HepG2 (cell line): Measurements from ENCODE around the gene CACNA1F. TPM values are rescaled to one million over a fixed set of nuclear protein-coding genes. Genes with fewer than 3 reads are reported as not detected.

Source experiments
- ATAC-seq: fragments of 200-7000 bp; cut with Tn5 transposase; 3 replicates; pipeline ENCODE4 v1.9.1; 2020; ENCODE audit warnings: mild to moderate bottlenecking, moderate library complexity
- BruUV-seq: library from RNA; stranded (reverse); fragments of 400-500 nt; replicated peaks from 2 replicates; lab custom pipeline; 2021; lab: Mats Ljungman, UMichigan
- CTCF ChIA-PET: fragments of 300-600 bp; formaldehyde crosslinking; extraction: SDS; loops from one replicate; lab custom pipeline; 2021; ENCODE audit warnings: low total read pairs, inconsistent platforms, low intra/inter-chr PET ratio; lab: Yijun Ruan, JAX
- POLR2A ChIA-PET: fragments of 350-600 bp; sonication (Branson Sonifier 250); formaldehyde crosslinking; loops from one replicate; lab custom pipeline; 2020; ENCODE audit warnings: antibody characterized with exemption, inconsistent platforms; lab: Yijun Ruan, JAX
- DNase-seq: peaks from one replicate; pipeline ENCODE4 v3.0.0-alpha.2; 2015; ENCODE audit warnings: low spot score
- FAIRE-seq: peaks from 3 replicates; lab custom pipeline; 2011; peaks lifted over from hg19 to GRCh38; lab: Jason Lieb, UNC
- H2AFZ ChIP-seq: one replicate; pipeline ENCODE4 v1.6.1; 2011; ENCODE audit warnings: low read length, inconsistent platforms
- H3K27ac ChIP-seq: fragments of 300-600 bp; 3 replicates; pipeline ENCODE4 v1.8.0; 2011; ENCODE audit warnings: mixed run types, mild to moderate bottlenecking, mixed read lengths, low read length, inconsistent platforms; ENCODE audit not compliant: insufficient read depth; ENCODE audit errors: extremely low read length
- H3K27me3 ChIP-seq, 2 experiments: fragments of 200-600 bp in 1 of 2; 2 replicates in 1 of 2; 3 replicates in 1 of 2; pipeline versions ENCODE4 v1.6.0 to v1.8.0; 2011; ENCODE audit warnings: low read length in 2 of 2, mild to moderate bottlenecking in 2 of 2, moderate library complexity in 2 of 2, inconsistent platforms in 1 of 2; ENCODE audit not compliant: insufficient read depth in 2 of 2, control insufficient read depth in 1 of 2
- H3K36me3 ChIP-seq, 2 experiments: fragments of 200-600 bp in 1 of 2; replicated peaks in 1 of 2; 2 replicates in 1 of 2; 3 replicates in 1 of 2; pipeline versions ENCODE4 v1.5.1 to v1.8.0; 2011; ENCODE audit warnings: low read length in 2 of 2, inconsistent platforms in 1 of 2; ENCODE audit not compliant: insufficient read depth in 2 of 2, control insufficient read depth in 1 of 2
- H3K4me1 ChIP-seq: 2 replicates; pipeline ENCODE4 v1.5.1; 2012; ENCODE audit warnings: low read length, inconsistent platforms; ENCODE audit not compliant: insufficient read depth
- H3K4me2 ChIP-seq: 2 replicates; pipeline ENCODE4 v1.6.0; 2011; ENCODE audit warnings: low read depth, low read length, inconsistent platforms
- H3K4me3 ChIP-seq, 3 experiments: fragments of 200-600 bp in 1 of 3; sonication (generic), shearing (Covaris generic) in 1 of 3; replicated peaks in 1 of 3; 2 replicates each; pipeline ENCODE4 v1.5.1; 2011 to 2016; ENCODE audit warnings: low read length in 3 of 3, inconsistent platforms in 2 of 3, low read depth in 2 of 3, mild to moderate bottlenecking in 2 of 3, control low read depth in 1 of 3, mixed read lengths in 1 of 3; ENCODE audit not compliant: insufficient read depth in 1 of 3
- H3K79me2 ChIP-seq: one replicate; pipeline ENCODE4 v1.6.1; 2011; ENCODE audit warnings: low read length, inconsistent platforms; ENCODE audit not compliant: insufficient read depth
- H3K9ac ChIP-seq: 2 replicates; pipeline ENCODE4 v1.6.0; 2011; ENCODE audit warnings: mild to moderate bottlenecking, low read depth, low read length, inconsistent platforms; ENCODE audit not compliant: insufficient read depth
- H3K9me3 ChIP-seq: 2 replicates; pipeline ENCODE4 v1.5.1; 2012; ENCODE audit warnings: mild to moderate bottlenecking, low read length
- H4K20me1 ChIP-seq: 2 replicates; pipeline ENCODE4 v1.6.0; 2011; ENCODE audit warnings: inconsistent platforms, mild to moderate bottlenecking, low read length, moderate library complexity; ENCODE audit not compliant: insufficient read depth
- FOXK2 ChIP-seq: fragments of 450-650 bp; IDR thresholded peaks from 2 replicates; pipeline ENCODE4 v1.6.1; 2016
- MAFG ChIP-seq: sonication (generic); formaldehyde crosslinking; IDR thresholded peaks from 2 replicates; pipeline ENCODE4 v1.5.1; 2020; ENCODE audit warnings: mild to moderate bottlenecking, missing genetic modification reagents
- MBD4 ChIP-seq: IDR thresholded peaks from 2 replicates; pipeline ENCODE4 v1.6.1; 2012; ENCODE audit warnings: low read length, inconsistent platforms, borderline replicate concordance
- NFYB ChIP-seq: sonication (generic); formaldehyde crosslinking; IDR thresholded peaks from 2 replicates; pipeline ENCODE4 v1.4.0; 2020; ENCODE audit warnings: missing genetic modification reagents
- RFX5 ChIP-seq: IDR thresholded peaks from 2 replicates; pipeline ENCODE4 v1.6.1; 2011; ENCODE audit warnings: low read depth, low read length, improper control_type of control experiment
- ZNF589 ChIP-seq: sonication (generic); formaldehyde crosslinking; conservative IDR thresholded peaks from 2 replicates; pipeline ENCODE4 v1.8.0; 2022; ENCODE audit warnings: mild to moderate bottlenecking, moderate library complexity, missing genetic modification reagents
- WGBS: methylation state at CpG from one replicate; pipeline ENCODE4 v1.1.6; 2017; ENCODE audit warnings: low lambda C conversion rate; 5-methylcytosine and 5-hydroxymethylcytosine counted together
- in situ Hi-C: cut with HindIII; loops from 2 replicates; pipeline ENCODE4 v1.10.0; 2017; ENCODE audit warnings: low pct_unique_long_range_greater_than_20kb; ENCODE audit not compliant: extremely low pct_ligation_motif_present
- intact Hi-C: fragments of 100-400 bp; cut with micrococcal nuclease; formaldehyde crosslinking; loops from one replicate; pipeline ENCODE4 v1.10.0; 2022; ENCODE audit not compliant: unreplicated experiment
- polyA plus RNA-seq, 8 experiments: library from polyadenylated mRNA; depleted of rRNA in 3 of 8; stranded (reverse) in 7 of 8; unstranded in 1 of 8; fragments of >200 nt; fragmentation: Illumina TruSeq in 4 of 8; extraction: Trizol in 4 of 8; gene quantifications; 2 replicates each; pipeline versions ENCODE4 v1.2.1 to v1.2.3, GENCODE V29; 2011 to 2016; ENCODE audit warnings: low read depth in 4 of 8, missing spikeins in 1 of 8, mixed read lengths in 1 of 8; ENCODE audit not compliant: insufficient read depth in 1 of 8
- total RNA-seq, 5 experiments: library from RNA; depleted of rRNA; stranded (reverse); fragments of >200 nt; fragmentation: Illumina TruSeq; extraction: Trizol; gene quantifications; 2 replicates each; pipeline ENCODE4 v1.2.3, GENCODE V29; 2016; ENCODE audit warnings: low read depth in 1 of 5
- TF ChIP-seq, protein P1 (sequence below): sonication (generic); formaldehyde crosslinking; IDR thresholded peaks from 2 replicates; pipeline ENCODE4 v1.4.0; 2020; ENCODE audit warnings: mild to moderate bottlenecking, missing genetic modification reagents, borderline replicate concordance

The CACNA1F gene
- total and polyA plus RNA-seq, 2 of the 13 experiments (the other 11 are each of a cell fraction or from before 2014, with no cell fraction given): 0.03 TPM; not detected in 1

DNA sequence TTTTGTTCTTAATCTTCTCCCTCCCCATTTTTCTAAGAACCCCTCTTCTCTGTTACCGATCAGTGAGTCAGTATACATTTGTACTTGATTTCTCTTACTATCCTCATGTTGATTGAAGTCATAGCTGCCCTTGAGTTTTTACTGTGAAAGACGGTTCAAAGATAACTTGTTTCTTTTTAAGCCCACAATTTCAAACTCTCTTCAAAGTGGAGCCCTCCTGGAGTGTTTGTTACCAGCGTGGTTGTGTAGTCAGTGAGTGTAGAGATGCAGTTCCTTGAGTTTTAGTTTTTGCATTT is 44.3 kb upstream of the CACNA1F start:
- intact Hi-C loops: no loop called here
- FAIRE-seq (no peak), DNase-seq (no peak), ATAC-seq (no peak)
- POLR2A ChIA-PET: no interaction called here
- H3K27me3 ChIP-seq: no peaks in the 10 kb centered on the region
- in situ Hi-C loops: no loop called here
- no peak overlapping the region for H3K4me3 ChIP-seq
- no peak overlapping the region for H2AFZ ChIP-seq
- no peaks in the 10 kb centered on the region for H4K20me1 ChIP-seq
- WGBS: 49% methylated on average over 3 of the region's 3 CpGs
- H3K79me2 ChIP-seq: peaks cover 2% of the 10 kb centered on the region
- H3K36me3 ChIP-seq: no peaks in the 10 kb centered on the region
- H3K9me3 ChIP-seq: no peaks in the 10 kb centered on the region
- H3K4me1 ChIP-seq: peaks cover 11% of the 10 kb centered on the region
- no TSS peak for BruUV-seq
- no peak overlapping the region for H3K4me2 ChIP-seq
- TF ChIP-seq, protein P1, sequence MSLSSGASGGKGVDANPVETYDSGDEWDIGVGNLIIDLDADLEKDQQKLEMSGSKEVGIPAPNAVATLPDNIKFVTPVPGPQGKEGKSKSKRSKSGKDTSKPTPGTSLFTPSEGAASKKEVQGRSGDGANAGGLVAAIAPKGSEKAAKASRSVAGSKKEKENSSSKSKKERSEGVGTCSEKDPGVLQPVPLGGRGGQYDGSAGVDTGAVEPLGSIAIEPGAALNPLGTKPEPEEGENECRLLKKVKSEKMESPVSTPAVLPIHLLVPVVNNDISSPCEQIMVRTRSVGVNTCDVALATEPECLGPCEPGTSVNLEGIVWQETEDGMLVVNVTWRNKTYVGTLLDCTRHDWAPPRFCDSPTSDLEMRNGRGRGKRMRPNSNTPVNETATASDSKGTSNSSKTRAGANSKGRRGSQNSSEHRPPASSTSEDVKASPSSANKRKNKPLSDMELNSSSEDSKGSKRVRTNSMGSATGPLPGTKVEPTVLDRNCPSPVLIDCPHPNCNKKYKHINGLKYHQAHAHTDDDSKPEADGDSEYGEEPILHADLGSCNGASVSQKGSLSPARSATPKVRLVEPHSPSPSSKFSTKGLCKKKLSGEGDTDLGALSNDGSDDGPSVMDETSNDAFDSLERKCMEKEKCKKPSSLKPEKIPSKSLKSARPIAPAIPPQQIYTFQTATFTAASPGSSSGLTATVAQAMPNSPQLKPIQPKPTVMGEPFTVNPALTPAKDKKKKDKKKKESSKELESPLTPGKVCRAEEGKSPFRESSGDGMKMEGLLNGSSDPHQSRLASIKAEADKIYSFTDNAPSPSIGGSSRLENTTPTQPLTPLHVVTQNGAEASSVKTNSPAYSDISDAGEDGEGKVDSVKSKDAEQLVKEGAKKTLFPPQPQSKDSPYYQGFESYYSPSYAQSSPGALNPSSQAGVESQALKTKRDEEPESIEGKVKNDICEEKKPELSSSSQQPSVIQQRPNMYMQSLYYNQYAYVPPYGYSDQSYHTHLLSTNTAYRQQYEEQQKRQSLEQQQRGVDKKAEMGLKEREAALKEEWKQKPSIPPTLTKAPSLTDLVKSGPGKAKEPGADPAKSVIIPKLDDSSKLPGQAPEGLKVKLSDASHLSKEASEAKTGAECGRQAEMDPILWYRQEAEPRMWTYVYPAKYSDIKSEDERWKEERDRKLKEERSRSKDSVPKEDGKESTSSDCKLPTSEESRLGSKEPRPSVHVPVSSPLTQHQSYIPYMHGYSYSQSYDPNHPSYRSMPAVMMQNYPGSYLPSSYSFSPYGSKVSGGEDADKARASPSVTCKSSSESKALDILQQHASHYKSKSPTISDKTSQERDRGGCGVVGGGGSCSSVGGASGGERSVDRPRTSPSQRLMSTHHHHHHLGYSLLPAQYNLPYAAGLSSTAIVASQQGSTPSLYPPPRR: no peak
- TF ChIP-seq NFYB (CRISPR knock-in tag): no peak
- TF ChIP-seq MAFG: no peak
- no peak for TF ChIP-seq RFX5
- TF ChIP-seq ZNF589 (CRISPR knock-in tag): no peak
- no peak for TF ChIP-seq FOXK2
- TF ChIP-seq MBD4: no peak
- CTCF ChIA-PET: no interaction called here
- H3K27ac ChIP-seq: no peak overlapping the region
- H3K9ac ChIP-seq: no peak overlapping the region
